Caco-2 (cell line): ENCODE measurements around the gene SLC27A5. TPM values are rescaled to one million over a fixed set of nuclear protein-coding genes. Genes with fewer than 3 reads are reported as not detected.

Source experiments
- BruUV-seq: library from RNA; stranded (reverse); fragments of 400-500 nt; replicated peaks from 2 replicates; lab custom pipeline; 2021; lab: Mats Ljungman, UMichigan
- CTCF ChIA-PET: fragments of 300-600 bp; sonication (Branson Sonifier 250); formaldehyde crosslinking; loops from one replicate; lab custom pipeline; 2022; ENCODE audit warnings: antibody characterized with exemption; lab: Charles Lee
- POLR2A ChIA-PET: fragments of 300-600 bp; sonication (Branson Sonifier 250); formaldehyde crosslinking; loops from one replicate; lab custom pipeline; 2022; ENCODE audit warnings: antibody characterized with exemption; lab: Charles Lee
- DNase-seq, 2 experiments: peaks; one replicate each; pipeline versions ENCODE4 v3.0.0 to v3.0.0-alpha.2; 2020 to 2022
- H3K27me3 ChIP-seq: replicated peaks from 2 replicates; pipeline ENCODE4 v1.6.0; 2011; ENCODE audit warnings: low read length; ENCODE audit not compliant: control insufficient read depth, insufficient read depth
- H3K36me3 ChIP-seq: 2 replicates; pipeline ENCODE4 v1.5.1; 2011; ENCODE audit warnings: low read length; ENCODE audit not compliant: control insufficient read depth, insufficient read depth
- H3K4me1 ChIP-seq: fragments of 250-450 bp; sonication (Bioruptor Pico); 2 replicates; pipeline ENCODE4 v1.5.1; 2020; ENCODE audit warnings: mild to moderate bottlenecking
- H3K4me3 ChIP-seq: 2 replicates; pipeline ENCODE4 v1.5.1; 2011; ENCODE audit warnings: low read depth, mild to moderate bottlenecking, control low read depth, low read length
- H3K9me3 ChIP-seq: fragments of 250-450 bp; sonication (Bioruptor Pico); 2 replicates; pipeline ENCODE4 v1.5.1; 2020; ENCODE audit warnings: mild to moderate bottlenecking, moderate library complexity
- H3K27ac Mint-ChIP-seq: one replicate; pipeline ENCODE4 v1.8.0; 2022; ENCODE audit warnings: mixed read lengths; ENCODE audit not compliant: unreplicated experiment
- H3K27me3 Mint-ChIP-seq: one replicate; pipeline ENCODE4 v1.8.0; 2022; ENCODE audit warnings: mixed read lengths; ENCODE audit not compliant: insufficient read depth, unreplicated experiment
- H3K36me3 Mint-ChIP-seq: one replicate; pipeline ENCODE4 v1.8.0; 2022; ENCODE audit warnings: mild to moderate bottlenecking, mixed read lengths; ENCODE audit not compliant: insufficient read depth, unreplicated experiment
- H3K4me1 Mint-ChIP-seq: one replicate; pipeline ENCODE4 v1.8.0; 2022; ENCODE audit warnings: low read depth, mixed read lengths; ENCODE audit not compliant: unreplicated experiment
- H3K4me3 Mint-ChIP-seq: one replicate; pipeline ENCODE4 v1.8.0; 2022; ENCODE audit warnings: mild to moderate bottlenecking, moderate library complexity, mixed read lengths; ENCODE audit not compliant: unreplicated experiment
- H3K9me3 Mint-ChIP-seq: one replicate; pipeline ENCODE4 v1.8.0; 2022; ENCODE audit warnings: mixed read lengths; ENCODE audit not compliant: unreplicated experiment
- CTCF ChIP-seq, 2 experiments: fragments of 200-600 bp in 1 of 2; IDR thresholded peaks; 1 replicate in 1 of 2; 2 replicates in 1 of 2; pipeline versions ENCODE4 v1.5.1 to v1.8.0; 2011 to 2022; ENCODE audit warnings: antibody characterized with exemption in 1 of 2, control low read depth in 1 of 2, inconsistent platforms in 1 of 2, low read depth in 1 of 2, low read length in 1 of 2, mild to moderate bottlenecking in 1 of 2, moderate library complexity in 1 of 2; ENCODE audit not compliant: insufficient read depth in 1 of 2, severe bottlenecking in 1 of 2, unreplicated experiment in 1 of 2
- intact Hi-C: fragments of 100-400 bp; cut with micrococcal nuclease; formaldehyde crosslinking; loops from one replicate; pipeline ENCODE4 v1.10.0; 2022; ENCODE audit not compliant: unreplicated experiment
- total RNA-seq: library from RNA; stranded (reverse); gene quantifications from 2 replicates; pipeline ENCODE4 v1.2.3, GENCODE V29; 2022

Gene SLC27A5
- total RNA-seq, 1 experiment from 2014 or later: 10.3 TPM

- ChIA-PET POLR2A (interaction anchor here (0.6 to 2.2 kb wide), 8 partner anchors 18 to 280 kb away, joined by 3 to 37 read pairs (median 4); partner anchors contain the start of genes TRIM28, UBE2M and ZNF584), CTCF (interaction anchor here (0.9 to 2.2 kb wide), 11 partner anchors 15 to 157 kb away, joined by 3 to 22 read pairs (median 4); partner anchors contain the start of genes CHMP2A, TRIM28, ZNF324B and ZNF497)
- Mint-ChIP-seq H3K27ac (peak within 1 kb of the TSS; percentile 85), H3K4me3 (peak within 1 kb of the TSS; percentile 85), H3K27me3 (no peaks in the 10 kb centered on the region), H3K4me1 (peaks cover 20% of the 10 kb centered on the region), H3K36me3 (peaks cover 34% of the 10 kb centered on the region), H3K9me3 (no peaks in the 10 kb centered on the region)
- Histone ChIP-seq H3K9me3 (no peaks in the 10 kb centered on the region), H3K27me3 (no peaks in the 10 kb centered on the region), H3K4me1 (peaks cover 13% of the 10 kb centered on the region), H3K36me3 (peaks cover 3% of the 10 kb centered on the region; the same call in 1 of the 2 replicates), H3K4me3 (peak within 1 kb of the TSS; percentile 55)
- intact Hi-C loops: loop anchor here (1.0 to 2.0 kb wide), 8 partner anchors 19 to 191 kb away; partner anchors contain the start of genes RPS5, TRIM28, UBE2M and ZNF324
- BruUV-seq: TSS peak; percentile 40
- TF ChIP-seq CTCF (IDR thresholded peaks at IDR 0.05; ENCODE audit: insufficient read depth in 1 of 2, low read depth in 1 of 2, low read length in 1 of 2, severe bottlenecking in 1 of 2, unreplicated experiment in 1 of 2): peak; percentile 64 to 93
- DNase-seq: peak; percentile 94 to 95
Measured at GRCh38 chr19:58519355-58520256, 7.8 kb upstream of the SLC27A5 start, which contains the start of gene ZBTB45. TSS of gene ZBTB45 (minus strand) at chr19:58519810. CDS start at chr19:58517673, 2,137 bp downstream.

- H3K4me1 Mint-ChIP-seq: peaks cover 20% of the 10 kb centered on the region
Measured at GRCh38 chr19:58519087-58519354, 7.2 kb upstream of the SLC27A5 start.

More at GRCh38 chr19:58519087-58519354, 7.2 kb upstream of the SLC27A5 start:
- BruUV-seq: no TSS peak
- TF ChIP-seq CTCF (IDR thresholded peaks at IDR 0.05; ENCODE audit: insufficient read depth in 1 of 2, low read depth in 1 of 2, low read length in 1 of 2, severe bottlenecking in 1 of 2, unreplicated experiment in 1 of 2): peak; percentile 46 to 83
- Mint-ChIP-seq H3K27ac (peak overlapping the region; percentile 85), H3K27me3 (no peaks in the 10 kb centered on the region), H3K4me3 (peak overlapping the region; percentile 85), H3K36me3 (peaks cover 40% of the 10 kb centered on the region), H3K9me3 (no peaks in the 10 kb centered on the region)
- no peaks in the 10 kb centered on the region for H3K9me3 ChIP-seq
- DNase-seq: peak; percentile 84
- intact Hi-C loops: loop anchor here (1.0 to 2.0 kb wide), 8 partner anchors 19 to 190 kb away; partner anchors contain the start of genes RPS5, TRIM28, UBE2M and ZNF324
- H3K4me1 ChIP-seq: peaks cover 13% of the 10 kb centered on the region
- H3K36me3 ChIP-seq: peaks cover 3% of the 10 kb centered on the region; the same call in 1 of the 2 replicates
- POLR2A ChIA-PET: interaction anchor here (0.6 to 2.2 kb wide), 3 partner anchors 25 to 279 kb away, joined by 3 to 37 read pairs (median 4); partner anchors contain the start of gene TRIM28
- H3K27me3 ChIP-seq: no peaks in the 10 kb centered on the region
- peak overlapping the region; percentile 55 for H3K4me3 ChIP-seq
- CTCF ChIA-PET: interaction anchor here (0.9 to 2.2 kb wide), 11 partner anchors 14 to 156 kb away, joined by 3 to 22 read pairs (median 4); partner anchors contain the start of genes CHMP2A, TRIM28, ZNF324B and ZNF497
